HEK293T (cell line): ENCODE measurements around the gene IGFL2.
"Not testable (repeated sequence)": the region's sequence is repeated elsewhere in the genome, so short reads cannot be mapped to it uniquely, and the experiment has no call there.

Source experiments
- CTCF ChIA-PET: fragments of 350-600 bp; formaldehyde crosslinking; extraction: SDS; loops from one replicate; lab custom pipeline; 2021; ENCODE audit warnings: antibody characterized with exemption, inconsistent platforms; lab: Yijun Ruan, JAX
- POLR2A ChIA-PET: fragments of 350-600 bp; formaldehyde crosslinking; extraction: SDS; loops from one replicate; lab custom pipeline; 2020; ENCODE audit warnings: antibody characterized with exemption, inconsistent platforms; lab: Yijun Ruan, JAX
- DNase-seq: peaks from one replicate; pipeline ENCODE4 v3.0.0; 2012; ENCODE audit warnings: mixed read lengths; ENCODE audit errors: extremely low spot score
- ARNT ChIP-seq: fragments of 450-650 bp; IDR thresholded peaks from 2 replicates; pipeline ENCODE4 v1.6.1; 2017; ENCODE audit warnings: mild to moderate bottlenecking
- BHLHE40 ChIP-seq: fragments of 450-650 bp; IDR thresholded peaks from 2 replicates; pipeline ENCODE4 v1.6.1; 2016; ENCODE audit warnings: mild to moderate bottlenecking, moderate library complexity, borderline replicate concordance
- CTBP1 ChIP-seq: fragments of 450-650 bp; IDR thresholded peaks from 2 replicates; pipeline ENCODE4 v1.6.1; 2016; ENCODE audit warnings: borderline replicate concordance
- ELF4 ChIP-seq: fragments of 450-650 bp; IDR thresholded peaks from 2 replicates; pipeline ENCODE4 v1.6.1; 2017; ENCODE audit warnings: antibody characterized with exemption
- FOXA1 ChIP-seq: fragments of 450-650 bp; IDR thresholded peaks from 2 replicates; pipeline ENCODE4 v1.6.1; 2016; ENCODE audit warnings: mild to moderate bottlenecking
- FOXK2 ChIP-seq: fragments of 450-650 bp; IDR thresholded peaks from 2 replicates; pipeline ENCODE4 v1.6.1; 2016; ENCODE audit warnings: mild to moderate bottlenecking
- FOXM1 ChIP-seq: fragments of 450-650 bp; IDR thresholded peaks from 2 replicates; pipeline ENCODE4 v1.6.1; 2017; ENCODE audit warnings: mild to moderate bottlenecking, borderline replicate concordance
- HDGF ChIP-seq: fragments of 450-650 bp; IDR thresholded peaks from 2 replicates; pipeline ENCODE4 v1.6.1; 2017; ENCODE audit warnings: antibody characterized with exemption, borderline replicate concordance
- L3MBTL2 ChIP-seq: fragments of 450-650 bp; conservative IDR thresholded peaks from 2 replicates; pipeline ENCODE4 v1.6.1; 2016; ENCODE audit warnings: mild to moderate bottlenecking
- LEF1 ChIP-seq: fragments of 450-650 bp; IDR thresholded peaks from 2 replicates; pipeline ENCODE4 v1.6.1; 2017; ENCODE audit warnings: mild to moderate bottlenecking, borderline replicate concordance
- NFRKB ChIP-seq: fragments of 450-650 bp; IDR thresholded peaks from 2 replicates; pipeline ENCODE4 v1.6.1; 2016; ENCODE audit warnings: mild to moderate bottlenecking, moderate library complexity
- PKNOX1 ChIP-seq: fragments of 450-650 bp; IDR thresholded peaks from 2 replicates; pipeline ENCODE4 v1.6.1; 2016
- SP1 ChIP-seq: fragments of 450-650 bp; IDR thresholded peaks from 2 replicates; pipeline ENCODE4 v1.6.1; 2017
- SUZ12 ChIP-seq: fragments of 450-650 bp; IDR thresholded peaks from 2 replicates; pipeline ENCODE4 v1.6.1; 2016; ENCODE audit warnings: mild to moderate bottlenecking
- TARDBP ChIP-seq: fragments of 450-650 bp; IDR thresholded peaks from 2 replicates; pipeline ENCODE4 v1.6.1; 2016
- ZNF384 ChIP-seq: fragments of 450-650 bp; IDR thresholded peaks from 2 replicates; pipeline ENCODE4 v1.6.1; 2016

The IGFL2 gene

GRCh38 chr19:46193678-46194077 is 45.6 kb downstream of the IGFL2 start:
- ChIA-PET CTCF (interaction anchor here (0.7 to 1.1 kb wide), 3 partner anchors 111 to 184 kb away, joined by 3 to 5 read pairs (median 4); no protein-coding TSS in a partner anchor), POLR2A (no interaction called here)
- TF ChIP-seq SP1: no peak
- no peak for TF ChIP-seq FOXK2
- no peak for TF ChIP-seq HDGF
- TF ChIP-seq ELF4: no peak
- TF ChIP-seq SUZ12: no peak
- TF ChIP-seq NFRKB: no peak
- no peak for TF ChIP-seq FOXA1
- no peak for DNase-seq

GRCh38 chr19:46195104-46195503 is 47.1 kb downstream of the IGFL2 start:
- no peak for DNase-seq
- TF ChIP-seq FOXK2: no peak
- TF ChIP-seq LEF1: no peak
- TF ChIP-seq SUZ12: no peak
- no peak for TF ChIP-seq BHLHE40
- no peak for TF ChIP-seq NFRKB
- no peak for TF ChIP-seq FOXM1
- no peak for TF ChIP-seq L3MBTL2
- TF ChIP-seq ELF4: no peak
- TF ChIP-seq ARNT: no peak
- no peak for TF ChIP-seq HDGF
- TF ChIP-seq FOXA1: no peak
- TF ChIP-seq SP1: no peak
- TF ChIP-seq PKNOX1: no peak
- TF ChIP-seq ZNF384: no peak
- no peak for TF ChIP-seq TARDBP
- no peak for TF ChIP-seq CTBP1
- ChIA-PET POLR2A (no interaction called here), CTCF (no interaction called here)

- DNase-seq, POLR2A ChIA-PET, CTCF ChIA-PET: not testable (repeated sequence)
Observed at GRCh38 chr19:46195919-46196318, 47.9 kb downstream of the IGFL2 start.

- TF ChIP-seq L3MBTL2 (no peak), HDGF (no peak), FOXK2 (no peak), FOXA1 (no peak), LEF1 (no peak), BHLHE40 (no peak), ZNF384 (no peak), SUZ12 (no peak), NFRKB (no peak), ARNT (no peak), ELF4 (no peak), CTBP1 (no peak), TARDBP (no peak), FOXM1 (no peak), SP1 (no peak), PKNOX1 (no peak)
- CTCF ChIA-PET: no interaction called here
- POLR2A ChIA-PET: no interaction called here
- DNase-seq: no peak
Observed at GRCh38 chr19:46196410-46197124, 48.5 kb downstream of the IGFL2 start.

- DNase-seq: no peak
- CTCF ChIA-PET: interaction anchor here (0.7 kb wide), 1 partner anchor 178 kb away, joined by 3 read pairs; no protein-coding TSS in a partner anchor
- TF ChIP-seq HDGF (no peak), NFRKB (no peak), FOXK2 (no peak), TARDBP (no peak), ZNF384 (no peak), SP1 (no peak), BHLHE40 (no peak), SUZ12 (no peak), ARNT (no peak), FOXM1 (no peak), FOXA1 (no peak), LEF1 (no peak), L3MBTL2 (no peak), PKNOX1 (no peak), ELF4 (no peak), CTBP1 (no peak)
- POLR2A ChIA-PET: no interaction called here
Observed at GRCh38 chr19:46197314-46198070, 49.5 kb downstream of the IGFL2 start.

GRCh38 chr19:46198756-46199155 is 50.7 kb downstream of the IGFL2 start:
- ChIA-PET POLR2A (no interaction called here), CTCF (interaction anchor here (1.2 kb wide), 1 partner anchor 9 kb away, joined by 5 read pairs; no protein-coding TSS in a partner anchor)
- no peak for TF ChIP-seq FOXM1
- no peak for TF ChIP-seq L3MBTL2
- no peak for TF ChIP-seq FOXA1
- no peak for TF ChIP-seq LEF1
- no peak for TF ChIP-seq ZNF384
- no peak for TF ChIP-seq SUZ12
- no peak for TF ChIP-seq TARDBP
- no peak for TF ChIP-seq ARNT
- no peak for TF ChIP-seq PKNOX1
- no peak for TF ChIP-seq HDGF
- no peak for TF ChIP-seq CTBP1
- no peak for TF ChIP-seq ELF4
- no peak for TF ChIP-seq BHLHE40
- no peak for DNase-seq
